NCI-H748 (cell line): ENCODE results near the gene AWAT2.

ENCODE experiments used
- DNase-seq: peaks from one replicate; lab custom pipeline; 2025; ENCODE audit not compliant: unreplicated experiment; lab: John Stamatoyannopoulos, UW

Gene AWAT2

GRCh38 chrX:70042399-70043371, 7.1 kb downstream of the AWAT2 start:
- no peak for DNase-seq

GRCh38 chrX:70041993-70042392, 7.7 kb downstream of the AWAT2 start:
- DNase-seq = no peak

- no peak for DNase-seq
These were observed 10.0 kb downstream of the AWAT2 start for GRCh38 chrX:70039758-70040157.

- DNase-seq = no peak
These were observed 10.8 kb downstream of the AWAT2 start for GRCh38 chrX:70038951-70039350.

GRCh38 chrX:70038515-70038914, 11.2 kb downstream of the AWAT2 start:
- no peak for DNase-seq

- DNase-seq = no peak
These were observed 15.1 kb downstream of the AWAT2 start for GRCh38 chrX:70034646-70035045.

- peak; percentile 41 for DNase-seq
These were observed 16.2 kb downstream of the AWAT2 start for GRCh38 chrX:70033348-70034051.

- DNase-seq = no peak
These were observed 16.9 kb downstream of the AWAT2 start for GRCh38 chrX:70032792-70033191.

- DNase-seq = peak; percentile 33
These were observed 19.4 kb downstream of the AWAT2 start for GRCh38 chrX:70030301-70030767.

GRCh38 chrX:70029863-70030262, 19.9 kb downstream of the AWAT2 start:
- DNase-seq = no peak

- no peak for DNase-seq
These were observed 22.9 kb downstream of the AWAT2 start for GRCh38 chrX:70026851-70027200.

GRCh38 chrX:70026112-70026850, 23.5 kb downstream of the AWAT2 start:
- DNase-seq = no peak

- DNase-seq = no peak
These were observed 24.3 kb downstream of the AWAT2 start for GRCh38 chrX:70025464-70025863.

GRCh38 chrX:70022616-70023015, 27.1 kb downstream of the AWAT2 start:
- no peak for DNase-seq

GRCh38 chrX:70016513-70016912, 33.2 kb downstream of the AWAT2 start:
- DNase-seq = no peak

- DNase-seq = no peak
These were observed 36.0 kb downstream of the AWAT2 start for GRCh38 chrX:70013466-70014381.

- DNase-seq = no peak
These were observed 37.0 kb downstream of the AWAT2 start for GRCh38 chrX:70012756-70013155.

- no peak for DNase-seq
These were observed 39.8 kb downstream of the AWAT2 start for GRCh38 chrX:70009970-70010369.

GRCh38 chrX:70009049-70009448, 40.7 kb downstream of the AWAT2 start:
- no peak for DNase-seq

- no peak for DNase-seq
These were observed 41.8 kb downstream of the AWAT2 start for GRCh38 chrX:70007946-70008345.
